GM18867 (cell line): ENCODE data around the gene TNPO3.
"Not testable (repeated sequence)": the region's sequence is repeated elsewhere in the genome, so short reads cannot be mapped to it uniquely, and the experiment has no call there.

Experiments used
- ATAC-seq: cut with Tn5 transposase; IDR thresholded peaks from one replicate; pipeline ENCODE4 v1.9.1; 2021; ENCODE audit warnings: mild to moderate bottlenecking, moderate library complexity; ENCODE audit not compliant: unreplicated experiment

TNPO3 gene

GRCh38 chr7:128963327-128963757 is 91.6 kb downstream of the TNPO3 start:
- peak; percentile 78 for ATAC-seq

- no peak for ATAC-seq
Observed at GRCh38 chr7:128962899-128963298, 92.0 kb downstream of the TNPO3 start.

- no peak for ATAC-seq
Observed at GRCh38 chr7:128961030-128961659, 93.8 kb downstream of the TNPO3 start.

GRCh38 chr7:128959296-128959695 is 95.6 kb downstream of the TNPO3 start:
- no peak for ATAC-seq

- no peak for ATAC-seq
Observed at GRCh38 chr7:128955981-128956380, 98.9 kb downstream of the TNPO3 start.

GRCh38 chr7:128954830-128955802 is 99.8 kb downstream of the TNPO3 start:
- peak; percentile 62 for ATAC-seq

- no peak for ATAC-seq
Observed at GRCh38 chr7:128954150-128954549, 100.8 kb downstream of the TNPO3 start.

- no peak for ATAC-seq
Observed at GRCh38 chr7:128951296-128951695, 103.6 kb downstream of the TNPO3 start.

GRCh38 chr7:128948976-128949760 is 105.7 kb downstream of the TNPO3 start:
- ATAC-seq: no peak

- ATAC-seq: no peak
Observed at GRCh38 chr7:128948312-128948973, 106.5 kb downstream of the TNPO3 start.

GRCh38 chr7:128947854-128948253 is 107.1 kb downstream of the TNPO3 start:
- ATAC-seq: no peak

GRCh38 chr7:128946936-128947830 is 107.7 kb downstream of the TNPO3 start:
- no peak for ATAC-seq

- no peak for ATAC-seq
Observed at GRCh38 chr7:128945668-128946366, 109.1 kb downstream of the TNPO3 start.

- ATAC-seq: no peak
Observed at GRCh38 chr7:128944487-128945236, 110.2 kb downstream of the TNPO3 start.

- not testable (repeated sequence) for ATAC-seq
Observed at GRCh38 chr7:128943251-128943650, 111.7 kb downstream of the TNPO3 start.

- ATAC-seq: no peak
Observed at GRCh38 chr7:128941946-128942526, 112.9 kb downstream of the TNPO3 start.

- ATAC-seq: no peak
Observed at GRCh38 chr7:128941323-128941890, 113.5 kb downstream of the TNPO3 start.
